WERI-Rb-1 (cell line): ENCODE results near the gene ATRNL1.
"Not testable (repeated sequence)": the region's sequence is repeated elsewhere in the genome, so short reads cannot be mapped to it uniquely, and the experiment has no call there.

ENCODE experiments used
- DNase-seq: peaks from one replicate; pipeline ENCODE4 v3.0.0-alpha.2; 2020
- H3K27ac ChIP-seq: fragments of 250-450 bp; sonication (Bioruptor Pico); 2 replicates; pipeline ENCODE4 v1.5.1; 2020; ENCODE audit warnings: mild to moderate bottlenecking, moderate library complexity
- H3K27me3 ChIP-seq: fragments of 250-450 bp; sonication (Bioruptor Pico); 2 replicates; pipeline ENCODE4 v1.5.1; 2021; ENCODE audit warnings: mild to moderate bottlenecking, low read depth, moderate library complexity; ENCODE audit not compliant: insufficient read depth, severe bottlenecking
- H3K36me3 ChIP-seq: fragments of 250-450 bp; sonication (Bioruptor Pico); 2 replicates; pipeline ENCODE4 v1.5.1; 2020; ENCODE audit warnings: mild to moderate bottlenecking, moderate library complexity
- H3K4me3 ChIP-seq: 2 replicates; pipeline ENCODE4 v1.5.1; 2011; ENCODE audit warnings: low read depth, mild to moderate bottlenecking, control low read depth, low read length
- H3K9me3 ChIP-seq: fragments of 250-450 bp; sonication (Bioruptor Pico); 2 replicates; pipeline ENCODE4 v1.5.1; 2021; ENCODE audit warnings: mild to moderate bottlenecking, moderate library complexity; ENCODE audit not compliant: severe bottlenecking
- CTCF ChIP-seq: IDR thresholded peaks from 2 replicates; pipeline ENCODE4 v1.5.1; 2011; ENCODE audit warnings: low read depth, mild to moderate bottlenecking, control low read depth, inconsistent platforms, low read length

ATRNL1 gene

GRCh38 chr10:115092555-115093285 is 445 bp upstream of the ATRNL1 start:
- no peaks in the 10 kb centered on the region for H3K9me3 ChIP-seq
- H3K4me3 ChIP-seq = peak overlapping the region; percentile 88
- TF ChIP-seq CTCF = no peak
- no peaks in the 10 kb centered on the region for H3K36me3 ChIP-seq
- no peaks in the 10 kb centered on the region for H3K27me3 ChIP-seq
- H3K27ac ChIP-seq = peak overlapping the region; percentile 95
- peak; percentile 71 for DNase-seq

- peak; percentile 51 for TF ChIP-seq CTCF
- peak overlapping the region; percentile 95 for H3K27ac ChIP-seq
- peak overlapping the region; percentile 88 for H3K4me3 ChIP-seq
- no peaks in the 10 kb centered on the region for H3K9me3 ChIP-seq
- no peaks in the 10 kb centered on the region for H3K36me3 ChIP-seq
- peak; percentile 46 for DNase-seq
- no peaks in the 10 kb centered on the region for H3K27me3 ChIP-seq
These were observed 727 bp downstream of the ATRNL1 start for GRCh38 chr10:115093776-115094408.

- H3K4me3 ChIP-seq = peak overlapping the region; percentile 88
- H3K27ac ChIP-seq = 0 out of 2 replicates have a peak overlapping the region, but pooled peaks have one; percentile 95
- no peaks in the 10 kb centered on the region for H3K27me3 ChIP-seq
- DNase-seq = no peak
- TF ChIP-seq CTCF = no peak
- no peaks in the 10 kb centered on the region for H3K36me3 ChIP-seq
- no peaks in the 10 kb centered on the region for H3K9me3 ChIP-seq
These were observed 1.4 kb downstream of the ATRNL1 start for GRCh38 chr10:115094416-115095140.

- no peaks in the 10 kb centered on the region for H3K27me3 ChIP-seq
- DNase-seq = no peak
- no peak overlapping the region for H3K27ac ChIP-seq
These were observed 2.6 kb downstream of the ATRNL1 start for GRCh38 chr10:115095758-115096157.

GRCh38 chr10:115103700-115104099 is 10.5 kb downstream of the ATRNL1 start:
- no peak overlapping the region for H3K4me3 ChIP-seq
- DNase-seq = no peak
- no peaks in the 10 kb centered on the region for H3K27me3 ChIP-seq
- peaks cover 4% of the 10 kb centered on the region for H3K9me3 ChIP-seq
- no peaks in the 10 kb centered on the region for H3K36me3 ChIP-seq
- no peak overlapping the region for H3K27ac ChIP-seq
- no peak for TF ChIP-seq CTCF

More at GRCh38 chr10:115095758-115096157, 2.6 kb downstream of the ATRNL1 start:
- Histone ChIP-seq H3K36me3 (no peaks in the 10 kb centered on the region), H3K9me3 (no peaks in the 10 kb centered on the region), H3K4me3 (no peak overlapping the region)
- TF ChIP-seq CTCF = no peak

- not testable (repeated sequence) for H3K9me3 ChIP-seq, DNase-seq, H3K4me3 ChIP-seq
These were observed 12.2 kb downstream of the ATRNL1 start for GRCh38 chr10:115105411-115105810.

More at GRCh38 chr10:115105411-115105810, 12.2 kb downstream of the ATRNL1 start:
- H3K27me3 ChIP-seq, H3K27ac ChIP-seq, H3K36me3 ChIP-seq: not testable (repeated sequence)
